ENCODE data around the gene ABCA1.

DNA sequence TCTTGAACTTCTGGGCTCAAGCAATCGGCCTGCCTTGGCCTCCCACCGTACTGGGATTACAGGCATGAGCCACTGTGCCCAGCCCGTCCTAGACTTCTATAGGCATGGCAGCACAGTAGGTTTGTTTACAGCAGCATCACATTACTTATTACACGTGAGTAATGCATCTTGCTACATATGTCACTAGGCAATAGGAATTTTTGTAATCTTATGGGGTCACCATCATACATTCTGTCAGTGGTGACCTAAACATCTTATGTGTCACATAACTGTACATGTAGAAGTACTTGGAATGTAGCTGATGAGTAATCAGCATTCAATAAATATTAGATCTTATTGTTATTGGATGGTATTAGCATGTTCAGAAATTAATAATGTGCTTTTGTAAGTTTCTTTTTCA lies 22.9 kb upstream of the ABCA1 start:
- TF ChIP-seq, protein P1, sequence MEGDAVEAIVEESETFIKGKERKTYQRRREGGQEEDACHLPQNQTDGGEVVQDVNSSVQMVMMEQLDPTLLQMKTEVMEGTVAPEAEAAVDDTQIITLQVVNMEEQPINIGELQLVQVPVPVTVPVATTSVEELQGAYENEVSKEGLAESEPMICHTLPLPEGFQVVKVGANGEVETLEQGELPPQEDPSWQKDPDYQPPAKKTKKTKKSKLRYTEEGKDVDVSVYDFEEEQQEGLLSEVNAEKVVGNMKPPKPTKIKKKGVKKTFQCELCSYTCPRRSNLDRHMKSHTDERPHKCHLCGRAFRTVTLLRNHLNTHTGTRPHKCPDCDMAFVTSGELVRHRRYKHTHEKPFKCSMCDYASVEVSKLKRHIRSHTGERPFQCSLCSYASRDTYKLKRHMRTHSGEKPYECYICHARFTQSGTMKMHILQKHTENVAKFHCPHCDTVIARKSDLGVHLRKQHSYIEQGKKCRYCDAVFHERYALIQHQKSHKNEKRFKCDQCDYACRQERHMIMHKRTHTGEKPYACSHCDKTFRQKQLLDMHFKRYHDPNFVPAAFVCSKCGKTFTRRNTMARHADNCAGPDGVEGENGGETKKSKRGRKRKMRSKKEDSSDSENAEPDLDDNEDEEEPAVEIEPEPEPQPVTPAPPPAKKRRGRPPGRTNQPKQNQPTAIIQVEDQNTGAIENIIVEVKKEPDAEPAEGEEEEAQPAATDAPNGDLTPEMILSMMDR (IDR thresholded peaks at IDR 0.05) = no peak
- TF ChIP-seq POLR2A (IDR thresholded peaks at IDR 0.05) = no peak
- no peak for TF ChIP-seq EP300 (IDR thresholded peaks at IDR 0.05)
- no peak for TF ChIP-seq POLR2AphosphoS5 (IDR thresholded peaks at IDR 0.05)

Measured in upper lobe of left lung (tissue), 4 donors.